HG02970 (cell line): ENCODE results near the gene TIAM1.

Experiments
- ATAC-seq: cut with Tn5 transposase; IDR thresholded peaks from one replicate; pipeline ENCODE4 v1.9.1; 2021; ENCODE audit warnings: mild to moderate bottlenecking, moderate library complexity, moderate number of reproducible peaks; ENCODE audit not compliant: unreplicated experiment, low FRiP score

Gene TIAM1

DNA sequence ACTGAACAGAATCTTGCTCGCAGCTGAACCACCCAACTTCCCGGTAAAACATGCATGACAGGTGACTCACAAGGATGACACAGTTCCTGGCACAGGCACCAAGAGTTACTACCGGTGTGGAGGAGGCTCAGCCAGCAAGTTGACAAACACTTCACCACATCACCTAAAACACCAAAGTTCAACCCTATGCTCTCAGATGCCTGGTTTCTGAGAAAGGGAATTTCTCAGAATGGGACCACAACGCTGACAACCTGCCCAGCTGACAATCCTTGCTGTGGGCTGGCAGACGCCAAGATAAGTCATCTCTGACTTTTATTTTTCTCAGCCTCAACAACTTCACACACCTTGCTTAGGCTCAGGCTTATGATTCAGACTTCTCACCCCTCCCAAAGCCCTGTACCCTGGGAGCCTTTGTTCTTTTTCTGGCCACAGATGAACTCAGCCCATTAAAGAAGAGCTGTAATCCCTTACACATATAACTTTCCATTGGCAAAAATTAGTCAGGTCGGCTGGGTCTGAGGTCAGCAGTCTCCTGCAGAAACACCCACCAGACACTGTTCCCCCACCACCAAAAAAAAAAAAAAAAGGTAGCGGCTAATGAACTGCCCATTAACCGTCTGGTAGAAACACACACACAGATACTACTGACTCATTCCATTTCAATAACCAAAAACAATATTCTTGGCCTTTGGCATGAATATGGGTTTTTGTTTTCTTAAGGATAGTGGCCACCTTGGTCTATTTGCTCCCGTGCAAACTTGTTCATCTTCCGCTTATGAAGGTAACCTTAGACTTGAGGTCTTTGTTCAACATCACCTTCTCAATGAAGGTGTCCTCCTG is 10.8 kb upstream of the TIAM1 start:
- no peak for ATAC-seq

DNA sequence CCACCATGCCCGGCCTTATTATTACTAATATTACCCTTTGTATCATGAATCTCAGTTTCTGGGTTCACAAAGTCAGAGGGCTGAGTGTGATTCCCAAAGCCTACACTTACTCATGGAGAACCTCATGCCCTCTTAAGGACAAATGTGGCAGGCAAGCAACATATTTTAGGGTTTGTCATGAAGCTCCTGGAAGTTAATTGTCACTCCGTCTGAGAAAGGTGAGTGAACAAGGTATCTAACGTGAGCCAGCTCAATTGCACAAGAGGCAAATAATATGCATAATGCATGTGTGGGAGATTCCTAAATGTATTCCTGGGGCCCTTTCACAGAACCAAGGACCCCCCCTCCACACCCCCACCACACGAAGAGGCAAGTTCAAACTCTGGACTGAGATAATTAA is 10.1 kb upstream of the TIAM1 start:
- no peak for ATAC-seq

DNA sequence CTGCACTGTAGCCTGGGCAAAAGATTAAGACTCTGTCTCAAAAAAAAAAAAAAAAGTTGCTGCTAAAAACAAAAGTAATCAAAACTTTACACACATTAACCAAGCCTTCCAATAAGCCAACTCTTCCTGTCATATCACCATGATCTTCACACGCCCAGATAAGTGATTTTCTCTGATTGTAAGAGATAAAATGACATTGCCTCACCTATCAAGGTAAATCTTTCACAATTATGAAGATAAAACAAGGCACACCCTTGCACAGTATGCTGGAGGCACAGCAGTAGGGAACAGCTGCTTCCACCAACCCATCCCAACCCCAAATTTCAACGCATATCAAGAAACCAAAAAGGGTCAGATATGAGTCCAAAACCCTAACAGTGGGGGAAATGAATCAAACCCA is 8.8 kb upstream of the TIAM1 start:
- no peak for ATAC-seq

DNA sequence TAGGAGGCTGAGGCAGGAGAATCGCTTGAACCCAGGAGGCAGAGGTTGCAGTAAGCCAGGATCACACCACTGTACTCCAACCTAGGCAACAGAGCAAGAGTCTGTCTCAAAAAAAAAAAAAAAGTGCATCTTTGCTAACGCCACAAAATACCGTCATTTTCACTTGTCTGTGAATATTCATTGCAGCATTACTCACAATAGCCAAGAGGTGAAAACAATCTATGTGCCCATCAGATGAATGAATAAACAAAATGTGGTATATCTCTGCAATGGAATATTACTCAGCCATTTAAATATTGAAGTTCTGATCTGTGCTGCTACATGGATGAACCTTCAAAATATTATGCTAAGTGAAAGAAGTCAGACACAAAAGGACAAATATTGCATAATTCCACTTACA is 7.9 kb upstream of the TIAM1 start:
- ATAC-seq: no peak

DNA sequence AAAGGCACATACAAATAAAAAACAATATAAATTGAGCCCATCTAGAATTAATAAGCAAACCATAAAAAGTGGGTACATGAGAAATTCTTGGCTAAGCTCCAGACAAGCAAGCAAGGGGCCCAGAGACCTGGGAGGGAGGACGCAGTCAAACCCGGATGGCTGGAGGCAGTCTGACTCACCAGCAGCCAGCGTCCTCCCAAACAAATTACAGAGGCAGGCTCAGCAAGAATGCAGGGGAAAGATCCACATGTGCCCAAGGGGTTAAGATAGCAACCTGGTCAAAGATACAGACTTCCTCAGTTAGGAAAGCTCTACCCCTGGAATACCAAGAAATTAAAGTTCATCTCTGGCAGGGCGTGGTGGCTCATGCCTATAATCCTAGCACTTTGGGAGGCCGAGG is 7.4 kb upstream of the TIAM1 start:
- ATAC-seq: no peak

DNA sequence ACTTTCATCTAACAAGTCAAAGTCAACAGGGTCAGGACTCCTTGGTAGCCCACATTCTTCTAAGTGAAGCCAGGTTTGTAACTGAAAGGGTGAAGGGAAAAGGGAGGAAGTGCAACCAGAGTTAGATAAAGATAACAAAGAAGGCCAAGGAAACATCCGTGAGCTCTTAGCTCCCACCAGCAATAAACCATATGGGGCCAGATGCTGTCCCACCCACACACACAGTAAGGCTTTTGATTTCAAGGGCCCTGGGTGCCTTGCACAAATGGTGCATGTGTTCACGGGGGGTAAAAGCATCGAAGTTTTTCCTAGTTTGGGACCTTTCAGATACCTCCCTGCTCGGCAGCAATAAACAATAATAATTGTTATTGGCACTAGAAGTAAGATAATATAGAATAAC is 5.1 kb upstream of the TIAM1 start:
- no peak for ATAC-seq

DNA sequence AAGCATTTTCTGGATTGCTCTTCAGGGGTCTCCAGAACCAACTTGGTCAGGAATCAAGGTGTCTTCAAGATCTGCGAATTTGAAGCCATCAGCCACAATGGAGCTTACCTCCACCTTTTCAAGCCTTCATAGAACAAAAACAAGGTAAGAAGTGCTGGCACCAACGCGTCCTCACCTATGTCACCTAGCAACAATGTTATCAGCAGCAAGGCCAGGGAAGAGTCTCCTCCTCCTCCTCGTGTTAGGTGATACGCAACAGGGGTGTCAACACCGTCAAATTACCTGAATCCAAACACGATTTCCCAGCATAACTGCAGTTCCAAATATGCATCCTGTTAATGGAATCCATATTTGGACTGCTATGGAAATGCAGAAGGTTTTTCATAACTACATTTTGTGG is 4.1 kb upstream of the TIAM1 start:
- no peak for ATAC-seq

DNA sequence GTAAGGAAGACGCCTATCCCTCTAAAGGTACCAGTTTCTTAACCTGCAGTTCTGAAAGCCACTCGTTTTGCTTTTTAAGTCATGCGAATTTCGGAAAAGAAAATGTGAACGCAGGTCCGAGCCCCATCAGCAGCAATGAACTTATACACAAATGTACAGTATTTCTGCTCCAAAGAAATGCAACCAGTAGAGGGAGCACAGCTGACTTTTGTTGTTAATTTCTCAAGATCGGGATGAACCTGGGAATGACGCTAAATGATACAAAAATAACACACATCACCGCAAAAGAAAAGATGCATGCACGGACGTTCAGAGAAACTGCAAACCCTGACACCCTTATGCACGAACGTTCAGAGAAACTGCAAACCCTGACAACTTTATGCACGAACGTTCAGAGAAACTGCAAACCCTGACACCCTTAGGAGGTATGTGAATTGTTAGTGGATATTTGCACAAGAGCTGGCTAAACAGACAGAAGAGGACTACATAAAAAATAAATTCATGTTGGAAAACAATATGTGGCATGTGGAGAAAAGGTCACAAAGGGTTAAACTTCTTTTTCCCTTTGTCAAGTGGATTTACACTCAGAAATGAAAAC is 3.5 kb upstream of the TIAM1 start:
- ATAC-seq: no peak

DNA sequence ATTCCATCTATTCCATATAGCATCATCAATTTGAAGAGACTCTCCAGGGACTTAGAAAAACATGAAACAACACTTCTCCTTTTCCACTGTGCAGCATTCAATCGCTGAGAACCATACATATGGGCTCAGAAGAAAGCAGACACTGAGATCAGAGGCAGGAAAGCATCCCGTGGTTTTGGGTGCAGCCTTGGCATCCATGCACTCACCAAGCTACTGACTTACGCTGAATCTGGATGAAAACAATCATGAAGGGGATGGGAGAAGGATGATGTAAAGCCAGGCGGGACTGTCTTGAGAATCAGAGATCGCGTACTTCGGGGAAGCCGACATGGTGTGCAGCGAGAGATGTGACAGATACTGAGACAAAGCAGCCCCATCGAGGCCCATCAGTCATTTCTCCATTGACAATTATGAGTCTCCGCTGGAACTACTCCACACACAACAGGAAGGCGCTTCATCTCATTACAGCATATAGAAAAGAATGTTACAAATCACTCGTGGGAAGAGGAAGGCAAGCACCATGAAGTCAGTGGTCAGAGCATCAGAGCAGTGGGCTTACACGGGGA is 2.3 kb upstream of the TIAM1 start:
- no peak for ATAC-seq

DNA sequence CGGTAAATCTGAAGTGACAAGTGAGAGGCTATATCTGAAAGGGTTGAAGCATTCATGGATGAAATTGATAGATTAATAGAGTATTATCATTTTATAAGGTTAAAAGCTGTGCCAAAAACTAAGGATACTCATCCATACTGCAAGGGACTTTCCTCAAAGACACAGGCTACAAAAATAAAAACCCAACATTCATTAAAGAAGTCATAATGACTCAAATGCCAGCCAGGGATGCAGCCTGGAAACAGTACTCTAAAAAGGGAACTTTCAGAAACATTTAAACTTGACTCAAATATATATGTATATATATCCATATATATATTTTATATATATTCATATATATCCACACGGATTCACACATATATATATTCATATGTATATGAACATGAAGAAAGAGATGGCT is 1.1 kb upstream of the TIAM1 start:
- ATAC-seq: no peak

DNA sequence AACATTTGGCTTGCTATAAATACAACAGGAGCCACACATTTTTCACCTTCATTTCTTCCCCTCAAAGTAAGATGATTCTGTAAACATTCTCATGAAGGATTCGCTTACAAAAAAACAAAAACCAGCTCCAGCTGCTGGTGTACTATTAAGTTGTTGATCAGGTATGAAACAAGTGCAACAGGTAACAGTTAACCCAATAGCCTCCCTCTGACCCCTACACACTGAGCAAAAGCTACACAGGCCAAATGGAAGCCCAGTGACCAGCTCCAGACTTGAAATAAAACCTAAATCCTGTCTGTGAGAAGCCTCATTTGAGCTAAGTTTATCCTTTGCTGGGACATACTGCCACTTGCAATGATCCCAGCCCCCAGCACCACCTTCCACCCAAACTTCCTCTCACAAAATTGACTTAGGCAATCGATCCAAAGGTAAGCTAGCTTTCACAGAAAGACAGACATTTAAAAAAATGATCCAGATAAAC is 991 bp downstream of the TIAM1 start:
- ATAC-seq: no peak

DNA sequence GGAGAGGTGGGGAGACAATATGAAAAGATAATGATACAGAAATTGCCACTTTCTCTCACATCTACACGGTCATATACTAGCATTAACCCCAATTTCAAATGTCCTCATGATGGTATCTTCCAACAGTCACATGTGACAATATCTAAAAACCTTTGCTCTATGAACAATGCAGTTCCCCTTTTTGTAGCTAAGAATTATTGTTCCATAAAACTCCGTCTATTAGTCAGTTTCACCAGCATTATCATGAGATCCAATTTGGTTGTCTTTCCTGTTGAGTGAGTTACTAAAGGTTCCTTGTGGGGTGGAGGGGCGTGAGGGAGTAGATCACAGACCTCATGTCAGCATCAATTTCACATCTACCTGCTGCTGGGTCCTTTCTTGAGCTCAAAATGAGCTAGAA is 1.7 kb downstream of the TIAM1 start:
- no peak for ATAC-seq

DNA sequence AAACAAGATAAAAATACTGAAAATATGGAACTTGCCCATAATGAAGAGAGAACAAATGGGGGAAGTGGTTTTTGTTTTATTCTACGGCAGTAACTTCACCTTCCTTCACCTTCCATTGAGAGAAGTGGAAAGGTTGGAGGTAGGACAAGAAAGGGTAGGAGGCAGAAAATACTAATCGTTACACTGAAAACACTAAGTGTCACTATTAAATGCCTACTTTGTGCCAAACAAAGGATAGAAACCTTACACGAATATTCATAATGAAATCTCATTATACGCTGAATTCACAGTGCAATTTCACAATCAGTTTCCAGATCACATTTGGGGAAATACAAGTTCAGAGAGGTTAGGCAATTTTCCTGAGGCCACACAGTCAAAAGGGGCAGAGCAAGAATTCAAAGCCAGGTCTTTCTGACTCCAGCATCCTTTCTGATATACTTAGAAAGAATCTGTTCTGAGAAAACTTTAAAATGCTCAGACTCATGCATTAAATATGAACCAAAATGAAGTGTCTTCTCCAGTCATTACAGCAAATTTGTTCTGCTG is 3.0 kb downstream of the TIAM1 start:
- no peak for ATAC-seq

DNA sequence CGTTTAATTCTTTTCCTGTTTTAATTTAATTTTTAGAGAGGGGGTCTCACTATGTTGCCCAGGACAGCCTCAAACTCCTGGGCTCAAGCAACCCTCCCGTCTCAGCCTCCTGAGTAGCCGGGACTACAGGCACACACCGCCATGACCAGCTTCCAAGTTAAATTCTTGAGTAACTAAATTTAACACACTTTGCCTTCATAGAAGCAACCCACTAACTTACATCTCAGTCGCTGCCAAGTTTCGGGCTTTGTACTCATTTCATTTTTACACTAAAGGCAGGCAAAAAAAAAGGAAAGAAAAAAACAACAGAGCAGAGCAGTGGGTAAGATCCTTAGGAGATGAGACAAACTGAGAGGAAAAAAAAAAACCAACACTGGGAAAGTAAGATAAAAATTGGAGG is 3.5 kb downstream of the TIAM1 start:
- ATAC-seq: no peak

DNA sequence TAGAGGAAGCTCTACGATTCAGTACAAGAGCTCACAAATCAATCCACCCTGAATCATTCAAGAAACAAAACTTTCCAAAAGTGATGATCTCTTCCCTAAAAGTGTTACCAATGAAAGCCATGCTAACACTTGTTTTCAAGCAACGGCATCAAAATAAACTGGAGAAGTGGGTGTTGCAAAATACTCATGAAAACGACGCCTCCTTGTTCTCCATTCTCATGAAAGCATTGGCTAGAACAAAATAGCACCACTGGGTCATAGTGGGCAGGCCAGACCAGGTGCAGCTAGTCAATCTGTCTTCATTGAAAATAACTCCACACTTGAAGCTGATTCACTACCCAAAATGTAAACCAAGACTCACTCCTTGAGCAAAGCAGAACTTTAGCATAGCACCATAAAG is 4.3 kb downstream of the TIAM1 start:
- ATAC-seq: no peak

DNA sequence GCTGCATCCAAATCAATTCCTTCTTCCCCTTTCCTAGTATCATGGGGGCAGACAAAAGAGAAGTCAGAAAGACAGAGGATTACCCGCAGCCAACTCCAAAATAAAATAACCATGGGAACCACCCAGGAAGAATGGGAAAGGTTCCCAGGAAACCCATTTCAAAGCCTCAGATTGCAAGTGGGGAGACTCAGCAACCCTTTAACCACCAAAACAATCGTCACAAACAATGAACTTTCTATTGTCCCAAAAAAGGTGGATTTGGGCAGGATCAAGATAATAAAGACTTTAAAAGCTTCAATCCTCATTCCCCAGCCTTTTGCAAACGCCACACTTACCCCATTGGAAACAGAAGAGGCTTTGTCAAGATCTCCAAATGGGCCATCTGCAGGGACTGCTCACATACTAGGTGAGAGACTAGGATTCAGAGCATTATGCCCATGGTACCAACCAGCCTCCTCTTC is 5.1 kb downstream of the TIAM1 start:
- no peak for ATAC-seq

DNA sequence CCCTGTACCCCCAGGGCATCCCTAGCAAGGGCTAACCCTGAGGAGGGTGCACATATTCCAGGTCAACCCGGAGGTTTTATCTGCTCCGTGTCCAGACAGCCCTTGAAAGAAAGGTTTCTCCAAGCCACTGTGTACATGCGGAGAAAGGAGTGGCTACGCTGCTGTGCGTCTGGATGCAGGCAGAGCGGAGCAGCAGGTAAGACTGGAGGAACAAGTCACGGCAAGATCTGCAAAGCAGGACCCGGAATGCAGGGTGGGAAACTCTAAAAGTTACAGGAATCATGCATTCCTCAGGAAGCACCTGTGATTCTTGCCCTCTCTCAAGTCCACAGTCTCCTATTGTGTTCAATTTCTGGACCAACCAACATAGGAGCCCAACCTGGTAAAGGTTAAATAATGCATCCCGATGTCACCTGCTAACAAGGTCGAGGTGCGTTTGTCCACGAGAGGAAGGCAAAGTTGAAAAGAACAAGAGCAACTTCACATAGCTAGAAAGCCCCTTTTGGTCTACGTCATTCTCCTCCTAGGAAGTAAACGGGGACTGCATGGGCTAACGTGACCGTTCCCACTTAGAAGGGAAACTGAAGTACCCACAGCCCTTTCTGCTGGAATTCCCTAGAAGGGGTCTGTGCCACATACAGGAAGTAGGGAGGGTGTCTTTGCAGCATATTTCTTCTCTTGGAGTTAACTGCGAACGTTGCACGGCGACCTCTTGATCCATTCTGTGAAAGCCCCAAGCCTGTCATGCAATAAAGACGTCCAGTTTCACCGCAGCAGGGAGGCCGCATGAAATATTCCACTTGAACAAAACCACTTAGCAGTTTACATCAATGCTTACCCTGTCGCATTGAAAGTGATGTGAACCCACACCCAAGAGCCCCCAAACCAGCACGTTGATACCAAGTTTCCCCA is 5.8 kb downstream of the TIAM1 start:
- no peak for ATAC-seq

DNA sequence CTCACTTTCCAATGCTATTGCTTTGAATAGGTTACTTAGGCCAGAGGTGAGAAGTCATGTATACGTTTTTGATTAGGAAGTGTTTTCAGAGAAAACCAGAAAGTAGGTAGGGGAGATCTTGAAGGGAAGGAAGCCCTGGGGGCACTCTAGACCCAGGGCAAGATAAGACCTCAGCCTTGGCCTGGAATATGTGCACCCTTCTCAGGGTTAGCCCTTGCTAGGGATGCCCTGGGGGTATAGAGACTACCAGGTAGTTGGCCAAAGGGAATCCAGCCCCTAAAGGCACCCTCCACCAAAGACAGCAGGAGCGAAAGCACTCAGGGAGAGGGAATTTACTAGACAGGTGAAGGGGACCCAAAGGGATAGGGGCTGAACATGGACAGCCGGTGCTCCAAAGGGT is 7.0 kb downstream of the TIAM1 start:
- ATAC-seq: no peak

DNA sequence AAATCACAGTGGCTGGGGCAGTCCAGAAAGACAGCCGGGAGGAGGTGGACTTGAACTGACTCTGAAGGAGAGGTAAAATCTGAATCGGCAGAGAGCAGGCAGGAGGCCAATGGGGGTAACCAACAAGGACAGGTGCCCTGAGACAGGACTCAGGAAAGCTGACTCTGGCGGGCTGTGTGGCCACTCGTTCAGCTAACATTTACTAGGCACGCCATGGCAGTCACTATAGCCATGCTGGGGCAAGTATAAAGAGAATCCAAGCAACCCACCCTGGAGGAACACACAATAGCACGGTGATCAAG is 7.4 kb downstream of the TIAM1 start:
- no peak for ATAC-seq

DNA sequence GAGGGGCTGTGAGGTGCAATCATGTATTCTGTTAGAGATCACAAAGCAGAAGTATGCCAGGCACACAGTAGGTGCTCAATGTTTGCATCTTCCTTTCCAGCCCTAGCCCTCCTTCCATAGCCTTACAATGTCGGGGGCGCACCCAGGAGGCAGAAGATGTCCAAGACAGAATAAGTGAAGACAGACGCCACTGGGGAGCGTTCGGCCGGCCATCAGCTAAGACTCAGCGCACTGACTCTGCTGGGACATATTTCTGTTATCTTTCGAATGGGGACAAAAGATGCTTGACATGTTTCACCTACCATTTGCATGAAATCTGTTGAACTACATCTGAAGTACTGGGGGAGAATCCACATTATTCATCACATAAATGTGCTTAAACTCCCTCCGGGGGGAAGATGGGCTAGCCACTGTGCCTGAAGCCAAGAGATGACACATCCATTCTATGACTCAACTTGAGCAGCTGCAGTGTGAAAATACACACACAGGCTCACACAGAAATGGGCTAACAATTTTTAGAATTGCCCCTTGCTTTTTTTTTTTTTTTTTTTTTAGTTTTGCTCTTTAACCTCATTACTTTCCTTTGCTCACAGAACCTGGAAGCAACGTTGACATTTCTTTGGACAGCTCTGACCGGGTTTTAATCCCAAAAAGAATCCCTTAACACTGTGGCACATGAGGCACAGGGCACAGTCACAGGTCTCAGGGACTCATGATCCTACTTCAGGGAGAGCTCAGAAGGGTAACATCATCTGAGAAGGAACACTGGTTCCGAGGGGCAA is 7.9 kb downstream of the TIAM1 start:
- no peak for ATAC-seq
